Gastrocnemius medialis (tissue), 4 donors: ENCODE measurements around the gene FYN. TPM values are rescaled to one million over a fixed set of nuclear protein-coding genes. Genes with fewer than 3 reads are reported as not detected.

Source experiments
- ATAC-seq, 2 donors: fragments of 150-250 bp; one replicate each; pipeline ENCODE4 v1.9.1; 2016
- DNase-seq, 2 donors: peaks; one replicate each; pipeline ENCODE4 v3.0.0-alpha.2; 2019
- H3K27ac ChIP-seq, 4 donors: fragments of 200-600 bp; sonication (generic); 1 replicate in 1 of 4; 2 replicates in 3 of 4; pipeline ENCODE4 v1.5.1; 2016 to 2018; ENCODE audit warnings: mild to moderate bottlenecking in 2 of 4, moderate library complexity in 1 of 4
- H3K27me3 ChIP-seq, 3 donors: fragments of 200-600 bp; sonication (generic) in 2 of 3; 1 replicate in 1 of 3; 2 replicates in 2 of 3; pipeline versions ENCODE4 v1.5.1 to v1.6.0; 2016 to 2019; ENCODE audit warnings: mild to moderate bottlenecking in 1 of 3, moderate library complexity in 1 of 3
- H3K36me3 ChIP-seq, 2 donors: fragments of 200-600 bp; sonication (generic) in 1 of 2; one replicate each; pipeline ENCODE4 v1.5.1; 2017 to 2018
- H3K4me1 ChIP-seq, 2 donors: fragments of 200-600 bp; sonication (generic) in 1 of 2; one replicate each; pipeline ENCODE4 v1.5.1; 2016 to 2017; ENCODE audit warnings: mild to moderate bottlenecking in 2 of 2
- H3K4me3 ChIP-seq, 4 donors: fragments of 200-600 bp; sonication (generic) in 3 of 4; 1 replicate in 1 of 4; 2 replicates in 3 of 4; pipeline ENCODE4 v1.5.1; 2016 to 2019; ENCODE audit warnings: mild to moderate bottlenecking in 2 of 4
- H3K9me3 ChIP-seq, 3 donors: fragments of 200-600 bp; sonication (generic) in 2 of 3; 1 replicate in 1 of 3; 2 replicates in 2 of 3; pipeline ENCODE4 v1.5.1; 2016 to 2019
- CTCF ChIP-seq, 5 experiments: fragments of 450-650 bp in 3 of 5; fragments of 200-600 bp in 2 of 5; sonication (generic) in 2 of 5; IDR thresholded peaks in 4 of 5; conservative IDR thresholded peaks in 1 of 5; 1 replicate in 4 of 5; 2 replicates in 1 of 5; pipeline ENCODE4 v1.5.1; 2016 to 2019; ENCODE audit warnings: antibody characterized with exemption in 5 of 5, mild to moderate bottlenecking in 3 of 5, moderate library complexity in 3 of 5
- POLR2A ChIP-seq, 2 donors: fragments of 450-650 bp; IDR thresholded peaks; one replicate each; pipeline ENCODE4 v1.6.1; 2017; ENCODE audit warnings: antibody characterized with exemption in 2 of 2, mild to moderate bottlenecking in 2 of 2, moderate library complexity in 2 of 2
- in situ Hi-C, 4 donors: fragments of 200-750 bp; cut with MboI; loops; one replicate each; pipeline versions ENCODE4 v1.15.0 to v1.8.0; 2017; ENCODE audit warnings: low sequenced_read_pairs in 4 of 4
- intact Hi-C: fragments of 100-400 bp; cut with DNase I; formaldehyde crosslinking; loops from one replicate; pipeline ENCODE4 v1.15.1; 2023; ENCODE audit warnings: low total_unique reads
- total RNA-seq, 4 donors: library from RNA; depleted of rRNA; stranded (reverse); fragments of >200 nt; gene quantifications; one replicate each; pipeline versions ENCODE4 v1.1.0 to v1.2.3, GENCODE V29; 2016

Gene FYN
- total RNA-seq, 4 donors from 2014 or later: 9.2 to 36.8 (median 17.0) TPM

GRCh38 chr6:111711476-111711875 lies 161.8 kb downstream of the FYN start:
- Histone ChIP-seq H3K9me3 (no peaks in the 10 kb centered on the region), H3K27me3 (no peaks in the 10 kb centered on the region), H3K4me3 (peak overlapping the region in 1 of 4 donors; percentile 4), H3K27ac (peak overlapping the region; percentile 57 to 70 (median 64)), H3K36me3 (no peaks in the 10 kb centered on the region), H3K4me1 (peaks cover 28 to 31% of the 10 kb centered on the region in 2 donors)
- intact Hi-C loops: no loop called here
- DNase-seq (peak; percentile 37 to 74), ATAC-seq (peak; percentile 63 to 72)
- TF ChIP-seq CTCF (IDR thresholded peaks at IDR 0.05 in 4 of 5, conservative IDR thresholded peaks at IDR 0.05 in 1 of 5): peak in 1 of 5 experiments; percentile 21
- no peak for TF ChIP-seq POLR2A (IDR thresholded peaks at IDR 0.05)
- in situ Hi-C loops: loop anchor here in 1 of 4 donors (5.0 kb wide), 1 partner anchor 286 kb away; no protein-coding TSS in a partner anchor

DNA sequence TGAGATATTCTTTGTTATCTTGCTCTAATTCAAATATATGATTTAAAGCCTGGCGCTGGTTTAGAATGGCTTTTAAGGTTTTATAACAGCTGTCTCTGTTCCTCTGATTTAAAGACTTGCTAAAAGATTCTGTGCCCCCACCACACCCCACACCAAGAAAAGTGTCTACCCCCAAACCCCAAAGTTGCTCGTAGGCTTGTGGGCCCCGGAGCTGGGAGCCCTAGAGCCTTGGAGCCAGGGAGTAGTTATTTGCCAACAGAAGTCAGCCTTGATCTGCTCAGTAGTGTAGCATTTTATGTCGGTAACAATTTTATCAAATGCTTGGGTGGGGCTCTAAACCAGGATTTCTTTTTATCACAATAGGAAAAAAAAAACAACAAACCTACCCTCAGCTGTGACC lies 162.3 kb downstream of the FYN start:
- Histone ChIP-seq H3K4me1 (peaks cover 28 to 31% of the 10 kb centered on the region in 2 donors), H3K27ac (peak overlapping the region; percentile 57 to 70 (median 64)), H3K27me3 (no peaks in the 10 kb centered on the region), H3K9me3 (no peaks in the 10 kb centered on the region), H3K36me3 (no peaks in the 10 kb centered on the region), H3K4me3 (no peak overlapping the region)
- intact Hi-C loops: loop anchor here (1.0 kb wide), 3 partner anchors 162 to 332 kb away; partner anchors contain the start of gene FYN
- DNase-seq: no peak
- in situ Hi-C loops: loop anchor here in 1 of 4 donors (5.0 kb wide), 1 partner anchor 286 kb away; no protein-coding TSS in a partner anchor
- ATAC-seq: no peak
- TF ChIP-seq POLR2A (IDR thresholded peaks at IDR 0.05) (no peak), CTCF (IDR thresholded peaks at IDR 0.05 in 4 of 5, conservative IDR thresholded peaks at IDR 0.05 in 1 of 5) (no peak)

- Histone ChIP-seq H3K36me3 (no peaks in the 10 kb centered on the region), H3K4me3 (peak overlapping the region in 3 of 4 donors; percentile 30 to 48 (median 47)), H3K27ac (peak overlapping the region; percentile 57 to 70 (median 64)), H3K27me3 (no peaks in the 10 kb centered on the region), H3K9me3 (no peaks in the 10 kb centered on the region), H3K4me1 (peaks cover 28 to 31% of the 10 kb centered on the region in 2 donors)
- TF ChIP-seq POLR2A (IDR thresholded peaks at IDR 0.05): no peak
- no peak for TF ChIP-seq CTCF (IDR thresholded peaks at IDR 0.05 in 4 of 5, conservative IDR thresholded peaks at IDR 0.05 in 1 of 5)
- ATAC-seq: no peak
- intact Hi-C loops: loop anchor here (1.0 kb wide), 3 partner anchors 163 to 333 kb away; partner anchors contain the start of gene FYN
- in situ Hi-C loops: loop anchor here in 1 of 4 donors (5.0 kb wide), 1 partner anchor 287 kb away; no protein-coding TSS in a partner anchor
- DNase-seq: no peak
These were observed 162.8 kb downstream of the FYN start for GRCh38 chr6:111710439-111710838.

DNA sequence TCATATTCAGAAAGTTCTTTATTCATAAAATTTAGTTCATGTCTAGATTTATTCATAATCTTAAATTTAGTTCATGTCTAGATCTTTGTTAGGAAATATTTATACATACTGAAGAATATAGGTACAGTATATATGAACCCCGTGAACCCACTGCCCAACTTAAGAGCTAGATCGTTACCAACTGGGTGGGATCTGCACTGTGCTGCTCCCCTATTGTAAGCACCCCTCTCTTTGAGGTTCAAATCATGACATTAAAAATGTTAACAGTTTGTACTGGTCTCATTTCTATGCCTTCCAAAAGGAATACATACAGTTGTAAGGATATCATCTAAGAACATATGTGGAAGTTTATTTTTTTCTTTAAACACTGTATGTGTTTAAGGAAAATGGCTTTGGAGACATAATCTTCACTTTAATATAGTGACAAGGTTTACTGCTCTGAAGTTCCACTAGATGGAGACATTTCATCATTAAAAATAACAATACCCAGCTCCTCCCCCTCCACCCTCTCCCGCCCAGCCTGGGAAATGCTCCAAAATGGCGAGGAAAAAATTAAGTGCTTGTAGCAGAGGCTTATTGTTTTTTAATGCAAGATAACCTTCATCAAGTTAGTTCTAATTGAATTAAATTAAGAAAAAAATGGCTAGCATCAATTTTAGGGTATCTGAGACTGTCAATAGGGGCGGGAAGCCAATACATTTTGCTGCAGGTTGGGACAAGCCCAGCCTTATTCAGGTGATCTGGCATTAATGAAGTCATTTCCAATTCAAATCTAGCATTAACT lies 163.4 kb downstream of the FYN start:
- no peaks in the 10 kb centered on the region for H3K27me3 ChIP-seq
- no peaks in the 10 kb centered on the region for H3K36me3 ChIP-seq
- no peaks in the 10 kb centered on the region for H3K9me3 ChIP-seq
- ATAC-seq (peak; percentile 84 to 90), DNase-seq (peak; percentile 52 to 67)
- peaks cover 28 to 31% of the 10 kb centered on the region in 2 donors for H3K4me1 ChIP-seq
- peak overlapping the region in 3 of 4 donors; percentile 57 to 67 (median 60) for H3K27ac ChIP-seq
- in situ Hi-C loops: loop anchor here (5.0 to 10.0 kb wide), 3 partner anchors 287 to 335 kb away; no protein-coding TSS in a partner anchor
- peak overlapping the region; percentile 30 to 48 (median 41) for H3K4me3 ChIP-seq
- intact Hi-C loops: loop anchor here (1.0 kb wide), 3 partner anchors 163 to 333 kb away; partner anchors contain the start of gene FYN
- TF ChIP-seq CTCF (IDR thresholded peaks at IDR 0.05 in 4 of 5, conservative IDR thresholded peaks at IDR 0.05 in 1 of 5) (peak; percentile 73 to 83 (median 80)), POLR2A (IDR thresholded peaks at IDR 0.05) (no peak)
